ENCODE results near the gene KRTAP10-12.

KRTAP10-12 gene

GRCh38 chr21:44699502-44700001 lies 2.6 kb downstream of the KRTAP10-12 start:
- DNase-seq (ENCODE audit: low read depth), result no peak

GRCh38 chr21:44700101-44701022 lies 3.4 kb downstream of the KRTAP10-12 start:
- DNase-seq (ENCODE audit: low read depth), result no peak

- DNase-seq (ENCODE audit: low read depth), result no peak
Measured at GRCh38 chr21:44701023-44701400, 4.0 kb downstream of the KRTAP10-12 start.

GRCh38 chr21:44701541-44701940 lies 4.6 kb downstream of the KRTAP10-12 start:
- DNase-seq (ENCODE audit: low read depth), result no peak

- no peak for DNase-seq (ENCODE audit: low read depth)
Measured at GRCh38 chr21:44702111-44702972, 5.4 kb downstream of the KRTAP10-12 start.

GRCh38 chr21:44702973-44703730 lies 6.2 kb downstream of the KRTAP10-12 start:
- no peak for DNase-seq (ENCODE audit: low read depth)

GRCh38 chr21:44703731-44704635 lies 7.0 kb downstream of the KRTAP10-12 start:
- DNase-seq (ENCODE audit: low read depth), result no peak

DNA sequence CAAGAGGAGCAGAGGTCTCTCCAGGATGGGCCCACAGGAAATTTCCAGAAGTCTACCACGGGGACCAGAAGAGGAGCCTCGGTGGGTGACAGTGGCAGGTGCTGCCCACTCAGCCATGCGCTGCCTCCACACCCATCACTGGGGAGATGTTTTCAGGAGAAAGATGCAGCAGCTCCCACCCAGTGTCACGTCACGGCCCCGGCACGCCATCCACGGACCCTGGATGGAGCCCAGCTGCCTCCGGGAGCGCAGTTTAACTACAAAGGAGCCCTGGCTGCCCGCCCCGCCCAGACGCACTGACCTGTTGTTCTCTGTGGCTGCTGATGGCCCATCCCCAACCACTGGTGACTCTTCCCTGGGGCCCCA lies 7.6 kb downstream of the KRTAP10-12 start:
- no peak for DNase-seq (ENCODE audit: low read depth)

- DNase-seq (ENCODE audit: low read depth), result no peak
Measured at GRCh38 chr21:44706026-44706705, 9.2 kb downstream of the KRTAP10-12 start.

GRCh38 chr21:44706706-44707581 lies 10.0 kb downstream of the KRTAP10-12 start:
- DNase-seq (ENCODE audit: low read depth), result no peak

- DNase-seq (ENCODE audit: low read depth), result no peak
Measured at GRCh38 chr21:44708213-44708865, 11.4 kb downstream of the KRTAP10-12 start.

- DNase-seq (ENCODE audit: low read depth), result no peak
Measured at GRCh38 chr21:44708866-44709425, 12.0 kb downstream of the KRTAP10-12 start.

DNA sequence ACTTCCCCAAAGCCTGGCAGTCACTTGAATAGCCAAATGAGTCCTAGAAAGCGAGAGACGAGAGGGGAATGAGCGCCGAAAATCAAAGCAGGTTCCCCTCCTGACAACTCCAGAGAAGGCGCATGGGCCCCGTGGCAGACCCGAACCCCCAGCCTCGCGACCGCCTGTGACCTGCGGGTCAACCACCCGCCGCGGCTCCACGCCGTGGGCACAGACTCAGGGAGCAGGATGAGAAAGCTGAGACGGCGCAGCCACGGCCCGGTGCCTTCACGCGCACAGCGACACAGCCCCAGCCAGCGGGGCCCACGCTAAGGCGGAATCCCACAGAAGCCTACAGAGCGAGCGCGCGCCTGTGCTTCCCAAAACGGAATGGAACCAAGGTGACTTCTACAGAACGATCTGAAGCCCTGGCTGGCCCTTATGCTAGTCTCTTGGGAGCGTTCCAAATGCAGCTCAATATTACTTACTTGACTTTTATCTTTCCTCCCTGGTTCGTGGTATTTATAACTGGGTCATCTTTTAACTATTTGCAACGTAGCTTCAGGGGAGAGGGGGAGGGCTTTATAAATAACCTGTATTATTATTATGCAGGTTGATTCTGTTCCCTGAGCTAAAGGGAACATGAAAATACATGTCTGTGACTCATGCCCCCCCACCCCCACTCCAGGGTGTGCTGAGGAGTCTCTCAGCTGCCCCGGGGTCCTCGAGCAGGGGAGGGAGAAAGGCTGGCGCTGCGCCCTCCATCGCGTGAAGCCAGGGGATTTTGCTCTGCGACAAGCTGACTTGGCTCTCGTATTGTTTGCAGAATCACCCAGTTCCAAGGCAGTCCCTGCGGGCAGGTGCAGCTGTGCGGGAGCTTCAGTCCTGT lies 12.7 kb downstream of the KRTAP10-12 start:
- DNase-seq (ENCODE audit: low read depth), result no peak

GRCh38 chr21:44710294-44710665 lies 13.3 kb downstream of the KRTAP10-12 start:
- DNase-seq (ENCODE audit: low read depth), result no peak

- DNase-seq (ENCODE audit: low read depth), result no peak
Measured at GRCh38 chr21:44710756-44711326, 13.9 kb downstream of the KRTAP10-12 start.

GRCh38 chr21:44711327-44712202 lies 14.6 kb downstream of the KRTAP10-12 start, which contains the start of gene TSPEAR:
TSS of gene TSPEAR (minus strand) at chr21:44711572. CDS start at chr21:44711514, 58 bp downstream.
- DNase-seq (ENCODE audit: low read depth), result no peak
